Central memory CD8-positive, alpha-beta T cell (primary cell): ENCODE data around the gene MORC1.

ENCODE experiments used
- ATAC-seq: fragments of 150-1000 bp; cut with Tn5 transposase; replicated peaks from 2 replicates; pipeline ENCODE4 v1.10.0; 2022; ENCODE audit warnings: mild to moderate bottlenecking, moderate FRiP score, moderate number of reproducible peaks; ENCODE audit not compliant: poor library complexity, severe bottlenecking; ENCODE audit errors: extremely low read depth
- DNase-seq, 2 donors: peaks; one replicate each; pipeline ENCODE4 v3.0.0; 2021; ENCODE audit warnings: low spot score in 2 of 2
- H3K27ac Mint-ChIP-seq: one replicate; pipeline ENCODE4 v1.8.0; 2022; ENCODE audit warnings: low read depth, mild to moderate bottlenecking, moderate library complexity, mixed read lengths
- H3K27me3 Mint-ChIP-seq: one replicate; pipeline ENCODE4 v1.8.0; 2022; ENCODE audit warnings: mixed read lengths
- H3K36me3 Mint-ChIP-seq: one replicate; pipeline ENCODE4 v1.8.0; 2022; ENCODE audit warnings: mild to moderate bottlenecking, moderate library complexity, mixed read lengths; ENCODE audit not compliant: insufficient read depth
- H3K4me1 Mint-ChIP-seq: one replicate; pipeline ENCODE4 v1.8.0; 2022; ENCODE audit warnings: mixed read lengths
- H3K4me3 Mint-ChIP-seq: one replicate; pipeline ENCODE4 v1.8.0; 2022; ENCODE audit warnings: mild to moderate bottlenecking, moderate library complexity, mixed read lengths
- H3K9me3 Mint-ChIP-seq: one replicate; pipeline ENCODE4 v1.8.0; 2022; ENCODE audit warnings: mixed read lengths

Gene MORC1

GRCh38 chr3:108998436-108998835 is 119.5 kb downstream of the MORC1 start:
- no peak overlapping the region for H3K27ac Mint-ChIP-seq
- no peaks in the 10 kb centered on the region for H3K9me3 Mint-ChIP-seq
- H3K27me3 Mint-ChIP-seq = peaks cover 17% of the 10 kb centered on the region
- H3K4me1 Mint-ChIP-seq = no peaks in the 10 kb centered on the region
- H3K36me3 Mint-ChIP-seq = no peaks in the 10 kb centered on the region
- H3K4me3 Mint-ChIP-seq = no peak overlapping the region
- ATAC-seq = no peak
- DNase-seq = no peak

- ATAC-seq (no peak), DNase-seq (no peak)
- no peak overlapping the region for H3K4me3 Mint-ChIP-seq
- H3K4me1 Mint-ChIP-seq = no peaks in the 10 kb centered on the region
- H3K36me3 Mint-ChIP-seq = no peaks in the 10 kb centered on the region
- peaks cover 70% of the 10 kb centered on the region for H3K27me3 Mint-ChIP-seq
- H3K27ac Mint-ChIP-seq = no peak overlapping the region
- H3K9me3 Mint-ChIP-seq = no peaks in the 10 kb centered on the region
Observed at GRCh38 chr3:108985844-108986243, 132.1 kb downstream of the MORC1 start.

GRCh38 chr3:108983051-108983450 is 134.9 kb downstream of the MORC1 start:
- no peak for ATAC-seq
- H3K9me3 Mint-ChIP-seq = no peaks in the 10 kb centered on the region
- H3K4me1 Mint-ChIP-seq = no peaks in the 10 kb centered on the region
- no peak overlapping the region for H3K4me3 Mint-ChIP-seq
- H3K27me3 Mint-ChIP-seq = peaks cover 69% of the 10 kb centered on the region
- DNase-seq = no peak
- H3K36me3 Mint-ChIP-seq = no peaks in the 10 kb centered on the region
- H3K27ac Mint-ChIP-seq = no peak overlapping the region

- Mint-ChIP-seq H3K9me3 (no peaks in the 10 kb centered on the region), H3K27me3 (peaks cover 12% of the 10 kb centered on the region), H3K4me3 (no peak overlapping the region), H3K36me3 (no peaks in the 10 kb centered on the region), H3K27ac (no peak overlapping the region), H3K4me1 (no peaks in the 10 kb centered on the region)
- DNase-seq (no peak), ATAC-seq (no peak)
Observed at GRCh38 chr3:108976058-108976457, 141.9 kb downstream of the MORC1 start.

- Mint-ChIP-seq H3K4me1 (no peaks in the 10 kb centered on the region), H3K36me3 (no peaks in the 10 kb centered on the region), H3K4me3 (no peak overlapping the region), H3K9me3 (no peaks in the 10 kb centered on the region), H3K27ac (no peak overlapping the region), H3K27me3 (no peaks in the 10 kb centered on the region)
- DNase-seq (no peak), ATAC-seq (no peak)
Observed at GRCh38 chr3:108973019-108973418, 144.9 kb downstream of the MORC1 start.

- DNase-seq = no peak
- no peaks in the 10 kb centered on the region for H3K27me3 Mint-ChIP-seq
Observed at GRCh38 chr3:108972482-108972881, 145.5 kb downstream of the MORC1 start.

GRCh38 chr3:108970561-108970960 is 147.4 kb downstream of the MORC1 start:
- Mint-ChIP-seq H3K9me3 (no peaks in the 10 kb centered on the region), H3K36me3 (no peaks in the 10 kb centered on the region), H3K4me3 (no peak overlapping the region), H3K4me1 (no peaks in the 10 kb centered on the region), H3K27me3 (no peaks in the 10 kb centered on the region), H3K27ac (no peak overlapping the region)
- DNase-seq (no peak), ATAC-seq (no peak)

More at GRCh38 chr3:108972482-108972881, 145.5 kb downstream of the MORC1 start:
- Mint-ChIP-seq H3K36me3 (no peaks in the 10 kb centered on the region), H3K27ac (no peak overlapping the region), H3K9me3 (no peaks in the 10 kb centered on the region), H3K4me3 (no peak overlapping the region), H3K4me1 (no peaks in the 10 kb centered on the region)
- no peak for ATAC-seq

- no peak for ATAC-seq
- no peaks in the 10 kb centered on the region for H3K4me1 Mint-ChIP-seq
- no peaks in the 10 kb centered on the region for H3K27me3 Mint-ChIP-seq
- no peak for DNase-seq
- no peaks in the 10 kb centered on the region for H3K36me3 Mint-ChIP-seq
- no peak overlapping the region for H3K4me3 Mint-ChIP-seq
- H3K9me3 Mint-ChIP-seq = no peaks in the 10 kb centered on the region
- H3K27ac Mint-ChIP-seq = no peak overlapping the region
Observed at GRCh38 chr3:108966773-108967172, 151.2 kb downstream of the MORC1 start.

DNA sequence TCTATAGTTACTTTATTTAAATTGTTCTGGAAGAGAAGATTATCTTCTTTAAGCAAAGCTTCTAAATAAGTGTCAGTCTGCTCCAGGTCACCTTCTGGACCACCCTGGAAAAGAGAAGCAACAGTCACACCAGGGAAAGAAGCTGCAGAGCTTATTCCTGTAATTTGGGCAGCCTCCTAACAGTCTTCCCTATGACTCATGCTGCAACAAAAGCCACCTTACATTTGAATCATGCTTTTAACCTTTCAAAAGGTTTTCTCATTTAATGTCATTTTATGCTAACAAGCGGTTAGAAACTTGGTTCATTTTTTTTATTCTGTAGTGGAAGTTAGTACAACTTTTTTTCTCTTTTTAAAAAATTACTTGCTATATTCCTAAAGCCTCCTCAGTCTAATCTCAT is 158.9 kb downstream of the MORC1 start:
- no peak for ATAC-seq
- no peaks in the 10 kb centered on the region for H3K4me1 Mint-ChIP-seq
- DNase-seq = no peak
- H3K36me3 Mint-ChIP-seq = no peaks in the 10 kb centered on the region
- no peak overlapping the region for H3K27ac Mint-ChIP-seq
- H3K4me3 Mint-ChIP-seq = no peak overlapping the region
- H3K9me3 Mint-ChIP-seq = no peaks in the 10 kb centered on the region
- H3K27me3 Mint-ChIP-seq = peaks cover 11% of the 10 kb centered on the region

- no peak within 1 kb of the TSS for H3K4me3 Mint-ChIP-seq
- H3K36me3 Mint-ChIP-seq = no peaks in the 10 kb centered on the region
- no peaks in the 10 kb centered on the region for H3K4me1 Mint-ChIP-seq
- peaks cover 31% of the 10 kb centered on the region for H3K27me3 Mint-ChIP-seq
- no peaks in the 10 kb centered on the region for H3K9me3 Mint-ChIP-seq
- no peak within 1 kb of the TSS for H3K27ac Mint-ChIP-seq
- no peak for DNase-seq
- ATAC-seq = no peak
Observed at GRCh38 chr3:108953700-108954099, 164.2 kb downstream of the MORC1 start, which contains the start of gene GUCA1C. Gene GUCA1C, minus strand, starts transcription at chr3:108953879. Its CDS starts 117 bp downstream, at chr3:108953762.

GRCh38 chr3:108953210-108953609 is 164.7 kb downstream of the MORC1 start:
- ATAC-seq = no peak
- no peaks in the 10 kb centered on the region for H3K4me1 Mint-ChIP-seq
- no peak for DNase-seq
- H3K27me3 Mint-ChIP-seq = peaks cover 36% of the 10 kb centered on the region
- H3K9me3 Mint-ChIP-seq = no peaks in the 10 kb centered on the region
- H3K36me3 Mint-ChIP-seq = no peaks in the 10 kb centered on the region
- no peak overlapping the region for H3K27ac Mint-ChIP-seq
- no peak overlapping the region for H3K4me3 Mint-ChIP-seq

DNA sequence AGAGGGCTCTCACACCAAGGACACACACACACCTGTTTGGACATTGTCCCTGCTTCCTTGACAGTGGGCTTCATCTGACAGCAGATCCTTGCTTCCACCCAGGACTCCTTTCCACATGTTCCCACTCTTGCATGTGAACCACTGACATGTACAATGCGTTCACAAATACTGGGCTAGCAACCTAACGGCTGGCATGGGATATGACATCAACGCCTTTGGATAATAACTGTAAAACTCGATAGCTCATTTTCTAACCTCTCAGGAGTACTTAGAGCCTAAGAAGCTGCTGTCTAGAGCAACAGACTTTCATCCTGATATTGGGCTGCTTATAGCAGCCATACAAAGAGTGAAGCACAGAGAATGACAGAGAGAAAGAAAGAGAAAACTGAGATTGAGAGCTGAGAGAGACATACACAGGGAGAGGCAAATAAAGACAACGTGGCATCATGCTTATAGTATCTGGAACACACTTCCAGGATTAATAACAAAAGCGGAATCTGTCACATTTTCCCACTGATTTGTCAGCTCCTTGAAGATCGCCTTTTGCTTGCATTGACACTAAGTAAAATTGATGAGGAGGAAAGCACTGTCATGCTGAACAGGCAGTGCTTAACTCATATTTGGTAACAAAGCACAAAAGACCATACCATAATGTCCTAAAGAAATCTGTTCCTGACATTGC is 166.0 kb downstream of the MORC1 start:
- no peak for DNase-seq
- no peak for ATAC-seq
- Mint-ChIP-seq H3K36me3 (no peaks in the 10 kb centered on the region), H3K4me3 (no peak overlapping the region), H3K27ac (no peak overlapping the region), H3K27me3 (peaks cover 42% of the 10 kb centered on the region), H3K4me1 (no peaks in the 10 kb centered on the region), H3K9me3 (no peaks in the 10 kb centered on the region)

GRCh38 chr3:108947855-108948254 is 170.1 kb downstream of the MORC1 start:
- no peak overlapping the region for H3K27ac Mint-ChIP-seq
- ATAC-seq (no peak), DNase-seq (no peak)
- no peaks in the 10 kb centered on the region for H3K9me3 Mint-ChIP-seq
- H3K36me3 Mint-ChIP-seq = no peaks in the 10 kb centered on the region
- H3K27me3 Mint-ChIP-seq = peaks cover 61% of the 10 kb centered on the region
- H3K4me1 Mint-ChIP-seq = no peaks in the 10 kb centered on the region
- no peak overlapping the region for H3K4me3 Mint-ChIP-seq
